ENCODE results near the gene PLD4.
"Not testable (repeated sequence)": the region's sequence is repeated elsewhere in the genome, so short reads cannot be mapped to it uniquely, and the experiment has no call there.

The PLD4 gene

GRCh38 chr14:104899781-104900180, 24.9 kb upstream of the PLD4 start:
- no peak for DNase-seq (ENCODE audit: low spot score)

- no peak for DNase-seq (ENCODE audit: low spot score)
Measured at GRCh38 chr14:104900639-104901512, 23.8 kb upstream of the PLD4 start.

- DNase-seq (ENCODE audit: low spot score), result no peak
Measured at GRCh38 chr14:104903990-104904389, 20.7 kb upstream of the PLD4 start.

GRCh38 chr14:104904650-104905578, 19.8 kb upstream of the PLD4 start:
- DNase-seq (ENCODE audit: low spot score), result not testable (repeated sequence)

- DNase-seq (ENCODE audit: low spot score), result not testable (repeated sequence)
Measured at GRCh38 chr14:104905579-104905933, 19.1 kb upstream of the PLD4 start.

- DNase-seq (ENCODE audit: low spot score), result no peak
Measured at GRCh38 chr14:104908303-104908702, 16.4 kb upstream of the PLD4 start.

- no peak for DNase-seq (ENCODE audit: low spot score)
Measured at GRCh38 chr14:104912053-104912452, 12.6 kb upstream of the PLD4 start.

- no peak for DNase-seq (ENCODE audit: low spot score)
Measured at GRCh38 chr14:104913435-104913834, 11.2 kb upstream of the PLD4 start.

GRCh38 chr14:104917116-104917515, 7.6 kb upstream of the PLD4 start:
- no peak for DNase-seq (ENCODE audit: low spot score)

- DNase-seq (ENCODE audit: low spot score), result no peak
Measured at GRCh38 chr14:104917993-104918392, 6.7 kb upstream of the PLD4 start.

GRCh38 chr14:104919152-104919992, 5.3 kb upstream of the PLD4 start:
- DNase-seq (ENCODE audit: low spot score), result not testable (repeated sequence)

GRCh38 chr14:104919993-104920315, 4.7 kb upstream of the PLD4 start:
- no peak for DNase-seq (ENCODE audit: low spot score)

GRCh38 chr14:104923640-104924420, 849 bp upstream of the PLD4 start:
- DNase-seq (ENCODE audit: low spot score), result no peak

GRCh38 chr14:104925214-104925854, 655 bp downstream of the PLD4 start:
- DNase-seq (ENCODE audit: low spot score), result no peak

GRCh38 chr14:104925855-104926609, 1.4 kb downstream of the PLD4 start:
- DNase-seq (ENCODE audit: low spot score), result no peak

GRCh38 chr14:104926619-104927431, 2.1 kb downstream of the PLD4 start:
- DNase-seq (ENCODE audit: low spot score), result no peak

GRCh38 chr14:104927432-104927816, 2.7 kb downstream of the PLD4 start:
- DNase-seq (ENCODE audit: low spot score), result no peak

- DNase-seq (ENCODE audit: low spot score), result no peak
Measured at GRCh38 chr14:104927901-104928300, 3.2 kb downstream of the PLD4 start.
